ENCODE results near the gene LIMK1. TPM values are rescaled to one million over a fixed set of nuclear protein-coding genes. Genes with fewer than 3 reads are reported as not detected.

The LIMK1 gene
- total and polyA plus RNA-seq, 2 of the 13 experiments (the other 11 are each of a cell fraction or from before 2014, with no cell fraction given), result 8.9 to 18.8 TPM

DNA sequence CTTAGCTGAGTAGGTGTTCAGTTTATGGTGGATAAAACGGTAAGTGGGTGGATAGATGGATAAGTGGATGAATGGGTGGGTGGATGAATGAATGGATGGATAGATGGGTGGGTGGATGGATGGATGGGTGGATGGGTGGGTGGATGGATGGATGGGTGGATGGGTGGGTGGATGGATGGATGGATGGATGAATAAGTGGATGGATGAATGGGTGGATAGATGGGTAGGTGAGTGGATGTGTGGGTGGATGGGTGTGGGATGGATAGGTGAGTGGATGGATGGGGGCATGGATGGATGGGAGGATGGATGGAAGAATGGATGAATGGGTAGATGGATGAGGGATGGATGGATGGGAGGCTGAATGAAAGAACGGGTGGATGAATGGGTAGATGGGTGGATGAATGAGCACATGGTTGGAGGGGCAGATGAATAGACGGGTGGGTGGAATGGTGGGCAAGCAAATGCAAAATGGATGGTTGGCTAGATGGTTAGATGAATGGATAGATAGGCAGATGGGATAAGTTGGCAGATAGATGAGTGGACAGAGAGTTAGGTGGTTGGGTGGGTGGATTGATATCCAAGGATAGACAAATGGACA is 29.9 kb upstream of the LIMK1 start (continued):
- TF ChIP-seq, protein P1, sequence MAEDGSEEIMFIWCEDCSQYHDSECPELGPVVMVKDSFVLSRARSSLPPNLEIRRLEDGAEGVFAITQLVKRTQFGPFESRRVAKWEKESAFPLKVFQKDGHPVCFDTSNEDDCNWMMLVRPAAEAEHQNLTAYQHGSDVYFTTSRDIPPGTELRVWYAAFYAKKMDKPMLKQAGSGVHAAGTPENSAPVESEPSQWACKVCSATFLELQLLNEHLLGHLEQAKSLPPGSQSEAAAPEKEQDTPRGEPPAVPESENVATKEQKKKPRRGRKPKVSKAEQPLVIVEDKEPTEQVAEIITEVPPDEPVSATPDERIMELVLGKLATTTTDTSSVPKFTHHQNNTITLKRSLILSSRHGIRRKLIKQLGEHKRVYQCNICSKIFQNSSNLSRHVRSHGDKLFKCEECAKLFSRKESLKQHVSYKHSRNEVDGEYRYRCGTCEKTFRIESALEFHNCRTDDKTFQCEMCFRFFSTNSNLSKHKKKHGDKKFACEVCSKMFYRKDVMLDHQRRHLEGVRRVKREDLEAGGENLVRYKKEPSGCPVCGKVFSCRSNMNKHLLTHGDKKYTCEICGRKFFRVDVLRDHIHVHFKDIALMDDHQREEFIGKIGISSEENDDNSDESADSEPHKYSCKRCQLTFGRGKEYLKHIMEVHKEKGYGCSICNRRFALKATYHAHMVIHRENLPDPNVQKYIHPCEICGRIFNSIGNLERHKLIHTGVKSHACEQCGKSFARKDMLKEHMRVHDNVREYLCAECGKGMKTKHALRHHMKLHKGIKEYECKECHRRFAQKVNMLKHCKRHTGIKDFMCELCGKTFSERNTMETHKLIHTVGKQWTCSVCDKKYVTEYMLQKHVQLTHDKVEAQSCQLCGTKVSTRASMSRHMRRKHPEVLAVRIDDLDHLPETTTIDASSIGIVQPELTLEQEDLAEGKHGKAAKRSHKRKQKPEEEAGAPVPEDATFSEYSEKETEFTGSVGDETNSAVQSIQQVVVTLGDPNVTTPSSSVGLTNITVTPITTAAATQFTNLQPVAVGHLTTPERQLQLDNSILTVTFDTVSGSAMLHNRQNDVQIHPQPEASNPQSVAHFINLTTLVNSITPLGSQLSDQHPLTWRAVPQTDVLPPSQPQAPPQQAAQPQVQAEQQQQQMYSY (CRISPR knock-in tag; IDR thresholded peaks at IDR 0.05), result no peak
- TF ChIP-seq NFYC (CRISPR knock-in tag; IDR thresholded peaks at IDR 0.05) (no peak), STAG1 (CRISPR knock-in tag; IDR thresholded peaks at IDR 0.05) (no peak)
- TF ChIP-seq, protein P2, sequence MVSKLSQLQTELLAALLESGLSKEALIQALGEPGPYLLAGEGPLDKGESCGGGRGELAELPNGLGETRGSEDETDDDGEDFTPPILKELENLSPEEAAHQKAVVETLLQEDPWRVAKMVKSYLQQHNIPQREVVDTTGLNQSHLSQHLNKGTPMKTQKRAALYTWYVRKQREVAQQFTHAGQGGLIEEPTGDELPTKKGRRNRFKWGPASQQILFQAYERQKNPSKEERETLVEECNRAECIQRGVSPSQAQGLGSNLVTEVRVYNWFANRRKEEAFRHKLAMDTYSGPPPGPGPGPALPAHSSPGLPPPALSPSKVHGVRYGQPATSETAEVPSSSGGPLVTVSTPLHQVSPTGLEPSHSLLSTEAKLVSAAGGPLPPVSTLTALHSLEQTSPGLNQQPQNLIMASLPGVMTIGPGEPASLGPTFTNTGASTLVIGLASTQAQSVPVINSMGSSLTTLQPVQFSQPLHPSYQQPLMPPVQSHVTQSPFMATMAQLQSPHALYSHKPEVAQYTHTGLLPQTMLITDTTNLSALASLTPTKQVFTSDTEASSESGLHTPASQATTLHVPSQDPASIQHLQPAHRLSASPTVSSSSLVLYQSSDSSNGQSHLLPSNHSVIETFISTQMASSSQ (IDR thresholded peaks at IDR 0.05; ENCODE audit: low read depth), result no peak
- TF ChIP-seq, protein P2 (CRISPR knock-in tag; IDR thresholded peaks at IDR 0.05; ENCODE audit: borderline replicate concordance), result no peak
- TF ChIP-seq, protein P3, sequence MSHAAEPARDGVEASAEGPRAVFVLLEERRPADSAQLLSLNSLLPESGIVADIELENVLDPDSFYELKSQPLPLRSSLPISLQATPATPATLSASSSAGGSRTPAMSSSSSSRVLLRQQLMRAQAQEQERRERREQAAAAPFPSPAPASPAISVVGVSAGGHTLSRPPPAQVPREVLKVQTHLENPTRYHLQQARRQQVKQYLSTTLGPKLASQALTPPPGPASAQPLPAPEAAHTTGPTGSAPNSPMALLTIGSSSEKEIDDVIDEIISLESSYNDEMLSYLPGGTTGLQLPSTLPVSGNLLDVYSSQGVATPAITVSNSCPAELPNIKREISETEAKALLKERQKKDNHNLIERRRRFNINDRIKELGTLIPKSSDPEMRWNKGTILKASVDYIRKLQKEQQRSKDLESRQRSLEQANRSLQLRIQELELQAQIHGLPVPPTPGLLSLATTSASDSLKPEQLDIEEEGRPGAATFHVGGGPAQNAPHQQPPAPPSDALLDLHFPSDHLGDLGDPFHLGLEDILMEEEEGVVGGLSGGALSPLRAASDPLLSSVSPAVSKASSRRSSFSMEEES (CRISPR knock-in tag; IDR thresholded peaks at IDR 0.05), result no peak

Data from HepG2 (cell line).